ENCODE measurements around the gene PTK7.

The PTK7 gene

GRCh38 chr6:43125119-43125518 lies 49.0 kb downstream of the PTK7 start:
- peaks cover 84% of the 10 kb centered on the region for H3K4me1 Mint-ChIP-seq
- no peaks in the 10 kb centered on the region for H3K27me3 Mint-ChIP-seq (ENCODE audit: low read depth)
- peak overlapping the region in 1 of 3 experiments; percentile 19 for H3K4me3 Mint-ChIP-seq
- H3K27ac Mint-ChIP-seq = peak overlapping the region; percentile 82 to 94 (median 91)
- H3K9me3 Mint-ChIP-seq = no peaks in the 10 kb centered on the region
- no peak for TF ChIP-seq CTCF (IDR thresholded peaks at IDR 0.05; ENCODE audit: unreplicated experiment in 3 of 3)
- H3K36me3 Mint-ChIP-seq (ENCODE audit: low read depth) = peaks cover 7% of the 10 kb centered on the region

- H3K36me3 Mint-ChIP-seq (ENCODE audit: low read depth) = peaks cover 11% of the 10 kb centered on the region
- H3K4me3 Mint-ChIP-seq = peak overlapping the region in 1 of 3 experiments; percentile 19
- no peaks in the 10 kb centered on the region for H3K9me3 Mint-ChIP-seq
- peaks cover 80% of the 10 kb centered on the region for H3K4me1 Mint-ChIP-seq
- TF ChIP-seq CTCF (IDR thresholded peaks at IDR 0.05; ENCODE audit: unreplicated experiment in 3 of 3) = no peak
- H3K27me3 Mint-ChIP-seq (ENCODE audit: low read depth) = no peaks in the 10 kb centered on the region
- peak overlapping the region; percentile 82 to 94 (median 91) for H3K27ac Mint-ChIP-seq
Observed at GRCh38 chr6:43125555-43125954, 49.4 kb downstream of the PTK7 start.

GRCh38 chr6:43127180-43127579 lies 51.1 kb downstream of the PTK7 start:
- peak overlapping the region; percentile 45 to 94 (median 91) for H3K27ac Mint-ChIP-seq
- peak overlapping the region in 1 of 3 experiments; percentile 21 for H3K4me3 Mint-ChIP-seq
- no peaks in the 10 kb centered on the region for H3K27me3 Mint-ChIP-seq (ENCODE audit: low read depth)
- H3K4me1 Mint-ChIP-seq = peaks cover 64% of the 10 kb centered on the region
- no peak for TF ChIP-seq CTCF (IDR thresholded peaks at IDR 0.05; ENCODE audit: unreplicated experiment in 3 of 3)
- no peaks in the 10 kb centered on the region for H3K9me3 Mint-ChIP-seq
- peaks cover 27% of the 10 kb centered on the region for H3K36me3 Mint-ChIP-seq (ENCODE audit: low read depth)

- Mint-ChIP-seq H3K27ac (peak overlapping the region in 2 of 3 experiments; percentile 76 to 94), H3K36me3 (ENCODE audit: low read depth) (peaks cover 34% of the 10 kb centered on the region), H3K4me1 (peaks cover 60% of the 10 kb centered on the region), H3K27me3 (ENCODE audit: low read depth) (no peaks in the 10 kb centered on the region), H3K4me3 (no peak overlapping the region), H3K9me3 (no peaks in the 10 kb centered on the region)
- no peak for TF ChIP-seq CTCF (IDR thresholded peaks at IDR 0.05; ENCODE audit: unreplicated experiment in 3 of 3)
Observed at GRCh38 chr6:43127877-43128276, 51.8 kb downstream of the PTK7 start.

GRCh38 chr6:43128926-43129325 lies 52.8 kb downstream of the PTK7 start:
- TF ChIP-seq CTCF (IDR thresholded peaks at IDR 0.05; ENCODE audit: unreplicated experiment in 3 of 3) = no peak
- peak overlapping the region in 2 of 3 experiments; percentile 57 to 77 for H3K27ac Mint-ChIP-seq
- peaks cover 40% of the 10 kb centered on the region for H3K36me3 Mint-ChIP-seq (ENCODE audit: low read depth)
- H3K9me3 Mint-ChIP-seq = no peaks in the 10 kb centered on the region
- no peaks in the 10 kb centered on the region for H3K27me3 Mint-ChIP-seq (ENCODE audit: low read depth)
- peaks cover 49% of the 10 kb centered on the region for H3K4me1 Mint-ChIP-seq
- no peak overlapping the region for H3K4me3 Mint-ChIP-seq

- Mint-ChIP-seq H3K4me3 (no peak overlapping the region), H3K36me3 (ENCODE audit: low read depth) (peaks cover 40% of the 10 kb centered on the region), H3K9me3 (no peaks in the 10 kb centered on the region), H3K27ac (peak overlapping the region; percentile 27 to 77 (median 57)), H3K27me3 (ENCODE audit: low read depth) (no peaks in the 10 kb centered on the region), H3K4me1 (peaks cover 45% of the 10 kb centered on the region)
- peak; percentile 45 to 48 (median 46) for TF ChIP-seq CTCF (IDR thresholded peaks at IDR 0.05; ENCODE audit: unreplicated experiment in 3 of 3)
Observed at GRCh38 chr6:43129434-43130194, 53.5 kb downstream of the PTK7 start.
